ENCODE results near the gene IRAG1.

IRAG1 gene

DNA sequence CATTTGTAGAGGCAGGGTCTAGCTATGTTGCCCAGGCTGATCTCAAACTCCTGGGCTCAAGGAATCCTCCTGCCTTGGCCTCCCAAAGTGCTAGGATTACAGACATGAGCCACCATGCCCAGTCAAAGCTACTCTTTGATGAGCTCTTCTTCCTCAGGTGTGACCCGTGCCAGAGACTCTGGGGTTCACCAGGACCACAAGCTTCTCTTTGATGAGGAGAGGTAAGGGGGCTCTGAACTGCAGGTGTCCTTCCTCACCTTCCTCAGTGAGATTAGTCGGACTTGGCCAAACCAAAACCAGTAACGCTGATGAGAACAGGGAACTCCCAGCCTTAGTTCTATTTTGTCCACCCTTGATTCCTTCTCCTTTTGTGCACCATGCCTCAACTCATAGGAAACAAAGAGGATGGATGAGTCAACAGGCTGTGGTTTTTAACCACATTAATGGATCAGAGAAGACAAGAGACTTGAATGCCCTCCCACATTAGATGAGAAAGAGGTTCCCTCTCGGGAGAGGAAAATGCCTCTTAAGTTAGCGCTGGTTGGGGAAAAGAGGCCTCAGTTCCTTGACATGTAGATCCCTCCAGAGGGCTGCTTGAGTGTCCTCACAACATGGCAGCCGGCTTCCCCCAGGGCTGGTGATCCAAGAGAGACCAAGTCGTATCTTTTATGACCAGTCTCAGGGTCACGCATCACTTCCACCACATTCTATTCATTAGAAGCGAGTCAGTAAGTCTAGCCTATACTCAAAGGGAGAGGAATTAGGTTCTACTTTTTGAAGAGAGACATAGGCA, 31.8 kb upstream of the IRAG1 start:
- H3K4me3 ChIP-seq (ENCODE audit: low read depth, low read length), result no peak overlapping the region
- DNase-seq, result no peak

DNA sequence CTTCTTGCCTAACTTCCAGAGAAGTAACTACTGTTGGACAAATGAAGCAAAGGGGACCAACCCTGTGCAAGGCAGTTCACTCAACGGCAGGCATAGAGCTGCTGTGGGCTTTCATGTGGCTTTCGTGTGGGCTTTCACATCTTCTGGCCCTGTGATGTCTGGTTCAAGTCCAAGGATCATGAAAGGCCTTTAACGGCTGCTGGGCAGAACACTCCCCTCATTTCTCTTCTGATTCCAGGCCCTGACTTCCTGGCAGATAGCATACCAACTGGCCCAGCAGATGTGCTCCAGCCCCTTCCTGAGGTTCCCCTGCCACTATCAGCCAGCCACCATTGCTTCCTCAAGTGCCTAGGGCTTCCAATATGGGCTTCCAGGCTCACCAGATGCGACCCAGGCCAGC, 28.8 kb upstream of the IRAG1 start:
- Histone ChIP-seq H3K4me3 (ENCODE audit: low read depth, low read length) (no peak overlapping the region), H3K36me3 (no peaks in the 10 kb centered on the region), H3K27me3 (no peaks in the 10 kb centered on the region), H3K4me1 (no peaks in the 10 kb centered on the region), H3K9me3 (no peaks in the 10 kb centered on the region)
- DNase-seq, result no peak
- TF ChIP-seq, protein P1, sequence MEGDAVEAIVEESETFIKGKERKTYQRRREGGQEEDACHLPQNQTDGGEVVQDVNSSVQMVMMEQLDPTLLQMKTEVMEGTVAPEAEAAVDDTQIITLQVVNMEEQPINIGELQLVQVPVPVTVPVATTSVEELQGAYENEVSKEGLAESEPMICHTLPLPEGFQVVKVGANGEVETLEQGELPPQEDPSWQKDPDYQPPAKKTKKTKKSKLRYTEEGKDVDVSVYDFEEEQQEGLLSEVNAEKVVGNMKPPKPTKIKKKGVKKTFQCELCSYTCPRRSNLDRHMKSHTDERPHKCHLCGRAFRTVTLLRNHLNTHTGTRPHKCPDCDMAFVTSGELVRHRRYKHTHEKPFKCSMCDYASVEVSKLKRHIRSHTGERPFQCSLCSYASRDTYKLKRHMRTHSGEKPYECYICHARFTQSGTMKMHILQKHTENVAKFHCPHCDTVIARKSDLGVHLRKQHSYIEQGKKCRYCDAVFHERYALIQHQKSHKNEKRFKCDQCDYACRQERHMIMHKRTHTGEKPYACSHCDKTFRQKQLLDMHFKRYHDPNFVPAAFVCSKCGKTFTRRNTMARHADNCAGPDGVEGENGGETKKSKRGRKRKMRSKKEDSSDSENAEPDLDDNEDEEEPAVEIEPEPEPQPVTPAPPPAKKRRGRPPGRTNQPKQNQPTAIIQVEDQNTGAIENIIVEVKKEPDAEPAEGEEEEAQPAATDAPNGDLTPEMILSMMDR (IDR thresholded peaks at IDR 0.05; ENCODE audit: low read depth, low read length), result no peak

More for the DNA sequence above, 31.8 kb upstream of the IRAG1 start:
- H3K36me3 ChIP-seq, result no peaks in the 10 kb centered on the region
- H3K4me1 ChIP-seq, result no peaks in the 10 kb centered on the region
- H3K9me3 ChIP-seq, result no peaks in the 10 kb centered on the region
- TF ChIP-seq, protein P1 (IDR thresholded peaks at IDR 0.05; ENCODE audit: low read depth, low read length), result no peak
- no peaks in the 10 kb centered on the region for H3K27me3 ChIP-seq

DNA sequence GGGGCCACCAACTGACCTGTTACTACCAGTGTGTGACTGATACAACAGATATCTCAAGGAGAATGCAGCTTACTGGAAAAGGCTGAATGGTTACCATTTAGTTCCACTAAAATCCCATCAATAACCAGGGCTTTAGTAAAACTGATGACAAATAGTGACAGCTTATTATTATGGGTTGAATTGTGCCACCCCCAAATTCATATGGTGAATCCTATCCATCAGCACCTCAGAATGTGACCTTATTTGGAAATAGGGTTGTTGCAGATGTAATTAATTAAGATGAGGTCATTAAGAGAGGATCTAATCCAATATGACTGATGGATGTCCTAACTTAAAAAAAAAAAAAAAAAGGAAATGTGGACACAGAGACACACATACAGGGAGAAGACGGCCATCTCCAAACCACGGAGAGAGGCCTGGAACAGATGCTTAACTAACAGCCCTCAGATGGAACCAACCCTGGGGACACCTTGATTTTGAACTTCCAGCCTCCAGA, 27.4 kb upstream of the IRAG1 start:
- H3K27me3 ChIP-seq, result no peaks in the 10 kb centered on the region
- TF ChIP-seq, protein P1 (IDR thresholded peaks at IDR 0.05; ENCODE audit: low read depth, low read length), result no peak
- no peaks in the 10 kb centered on the region for H3K9me3 ChIP-seq
- no peaks in the 10 kb centered on the region for H3K4me1 ChIP-seq
- H3K4me3 ChIP-seq (ENCODE audit: low read depth, low read length), result no peak overlapping the region
- H3K36me3 ChIP-seq, result no peaks in the 10 kb centered on the region
- DNase-seq, result no peak

DNA sequence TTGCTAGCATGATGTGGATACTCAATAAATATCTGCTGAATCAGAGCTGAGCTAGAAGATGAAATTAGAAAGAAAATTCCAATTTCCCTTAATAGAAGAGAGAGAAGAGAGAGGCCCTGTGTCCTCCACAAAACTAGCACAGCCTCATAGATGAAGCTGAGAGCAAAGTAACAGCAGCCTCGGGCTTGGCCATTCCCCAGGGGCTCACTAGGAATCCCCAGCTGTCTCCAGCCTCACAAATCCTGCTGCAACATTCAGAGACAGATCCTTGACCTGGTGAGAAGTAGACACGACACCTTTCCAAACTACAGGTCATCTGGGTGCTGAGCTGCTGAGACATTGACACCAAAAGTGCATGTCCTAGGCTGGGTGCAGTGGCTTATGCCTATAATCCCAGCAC, 26.1 kb upstream of the IRAG1 start:
- H3K9me3 ChIP-seq, result no peaks in the 10 kb centered on the region
- H3K4me1 ChIP-seq, result no peaks in the 10 kb centered on the region
- DNase-seq, result no peak
- no peaks in the 10 kb centered on the region for H3K36me3 ChIP-seq
- no peaks in the 10 kb centered on the region for H3K27me3 ChIP-seq
- H3K4me3 ChIP-seq (ENCODE audit: low read depth, low read length), result no peak overlapping the region
- TF ChIP-seq, protein P1 (IDR thresholded peaks at IDR 0.05; ENCODE audit: low read depth, low read length), result no peak

DNA sequence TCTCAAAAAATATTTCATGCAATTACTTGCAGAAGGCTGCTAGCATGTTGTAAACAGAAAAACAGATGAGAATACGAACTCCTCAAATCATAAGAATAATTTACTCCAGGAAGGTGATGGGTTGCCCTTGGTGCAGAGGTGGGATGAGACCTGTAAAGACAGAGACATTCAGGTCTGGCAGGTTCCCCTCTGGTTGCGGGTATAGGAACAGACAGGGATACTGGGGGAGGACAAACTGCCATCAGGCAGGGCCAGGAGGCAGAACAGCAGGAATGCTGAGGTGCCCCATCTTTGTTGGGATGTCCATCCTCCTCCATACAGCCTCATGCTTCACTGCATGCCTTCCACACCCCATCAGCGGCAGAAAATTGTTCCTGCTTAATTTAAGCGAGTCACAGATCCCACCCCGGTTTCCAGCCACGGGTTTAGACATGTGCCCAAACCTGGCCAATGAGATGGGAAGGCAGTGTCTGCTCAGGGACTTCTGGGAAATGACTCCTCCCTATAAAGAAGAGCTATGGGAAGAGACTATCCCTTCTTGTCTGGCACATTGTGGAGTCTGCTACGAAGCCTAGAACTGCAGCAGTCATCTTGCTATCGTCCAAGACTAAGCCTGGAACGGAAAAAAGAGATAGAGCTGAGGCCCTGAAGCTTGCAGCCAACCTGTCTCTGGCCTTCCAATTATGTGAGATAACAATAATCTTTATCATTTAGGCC, 23.1 kb upstream of the IRAG1 start:
- no peak overlapping the region for H3K4me3 ChIP-seq (ENCODE audit: low read depth, low read length)
- H3K36me3 ChIP-seq, result no peaks in the 10 kb centered on the region
- DNase-seq, result no peak
- H3K27me3 ChIP-seq, result no peaks in the 10 kb centered on the region
- H3K9me3 ChIP-seq, result no peaks in the 10 kb centered on the region
- no peaks in the 10 kb centered on the region for H3K4me1 ChIP-seq
- TF ChIP-seq, protein P1 (IDR thresholded peaks at IDR 0.05; ENCODE audit: low read depth, low read length), result no peak

DNA sequence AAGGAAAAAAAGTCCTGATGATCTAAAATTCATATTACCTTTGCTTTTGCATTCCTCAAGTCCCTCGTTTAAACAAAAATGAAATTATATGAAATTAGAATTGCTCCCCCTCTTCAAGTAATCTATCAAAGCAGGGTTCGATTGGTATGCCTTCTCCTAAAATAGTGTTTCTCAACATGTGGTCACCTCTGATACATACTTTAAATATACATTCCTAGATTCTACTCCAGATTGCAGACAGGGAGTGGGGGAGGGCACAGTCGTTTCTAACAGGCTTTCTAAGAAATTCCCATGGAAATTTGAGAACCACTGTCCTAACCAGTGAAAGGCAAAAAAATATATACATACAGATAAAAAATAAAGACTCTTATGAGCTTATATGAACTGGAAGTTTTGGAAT, 22.6 kb upstream of the IRAG1 start:
- TF ChIP-seq, protein P1 (IDR thresholded peaks at IDR 0.05; ENCODE audit: low read depth, low read length), result no peak
- H3K4me1 ChIP-seq, result no peaks in the 10 kb centered on the region
- DNase-seq, result no peak
- no peaks in the 10 kb centered on the region for H3K9me3 ChIP-seq
- no peak overlapping the region for H3K4me3 ChIP-seq (ENCODE audit: low read depth, low read length)
- H3K36me3 ChIP-seq, result no peaks in the 10 kb centered on the region
- H3K27me3 ChIP-seq, result no peaks in the 10 kb centered on the region
